Islet precursor cell (in vitro differentiated cells): Measurements from ENCODE around the gene NOLC1.

Experiments
- DNase-seq: peaks from one replicate; pipeline ENCODE4 v3.0.0-alpha.2; 2018

The NOLC1 gene

DNA sequence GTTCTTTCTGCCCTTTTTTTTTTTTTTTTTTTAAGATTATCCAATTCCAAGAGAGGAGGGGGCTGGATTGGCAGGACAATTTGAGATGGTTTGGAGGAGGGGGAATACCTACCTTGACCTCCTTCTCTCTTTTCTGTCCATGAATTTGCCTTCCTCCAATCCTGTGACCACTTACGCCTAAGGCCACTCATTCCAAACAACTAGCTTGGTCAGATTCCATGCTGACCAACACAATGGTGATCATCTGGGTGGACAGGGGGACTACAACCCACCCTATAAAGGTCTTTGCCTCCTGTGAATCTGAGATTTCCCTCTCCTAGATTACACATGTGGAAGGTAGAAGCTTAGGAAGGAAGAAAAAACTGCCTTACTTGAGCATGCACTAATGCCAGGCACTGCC is 29.7 kb upstream of the NOLC1 start:
- peak; percentile 68 for DNase-seq

DNA sequence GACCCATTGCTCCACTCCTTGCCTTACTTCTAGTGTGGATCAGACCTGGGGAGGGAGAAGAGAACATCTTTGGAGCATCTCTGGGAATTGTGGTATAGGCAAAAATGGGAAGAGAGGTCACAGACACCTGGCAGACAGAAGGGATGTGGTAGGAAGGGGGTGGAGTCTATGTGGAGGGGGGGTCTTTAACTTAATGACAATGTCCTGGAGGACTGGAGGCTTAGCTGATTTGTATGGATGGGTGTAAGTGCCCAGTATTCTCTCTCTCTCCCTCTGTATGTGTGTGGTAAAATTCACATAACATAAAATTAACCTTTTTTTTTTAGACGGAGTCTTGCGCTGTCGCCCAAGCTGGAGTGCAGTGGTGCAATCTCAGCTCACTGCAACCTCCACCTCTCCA is 29.0 kb upstream of the NOLC1 start:
- no peak for DNase-seq

DNA sequence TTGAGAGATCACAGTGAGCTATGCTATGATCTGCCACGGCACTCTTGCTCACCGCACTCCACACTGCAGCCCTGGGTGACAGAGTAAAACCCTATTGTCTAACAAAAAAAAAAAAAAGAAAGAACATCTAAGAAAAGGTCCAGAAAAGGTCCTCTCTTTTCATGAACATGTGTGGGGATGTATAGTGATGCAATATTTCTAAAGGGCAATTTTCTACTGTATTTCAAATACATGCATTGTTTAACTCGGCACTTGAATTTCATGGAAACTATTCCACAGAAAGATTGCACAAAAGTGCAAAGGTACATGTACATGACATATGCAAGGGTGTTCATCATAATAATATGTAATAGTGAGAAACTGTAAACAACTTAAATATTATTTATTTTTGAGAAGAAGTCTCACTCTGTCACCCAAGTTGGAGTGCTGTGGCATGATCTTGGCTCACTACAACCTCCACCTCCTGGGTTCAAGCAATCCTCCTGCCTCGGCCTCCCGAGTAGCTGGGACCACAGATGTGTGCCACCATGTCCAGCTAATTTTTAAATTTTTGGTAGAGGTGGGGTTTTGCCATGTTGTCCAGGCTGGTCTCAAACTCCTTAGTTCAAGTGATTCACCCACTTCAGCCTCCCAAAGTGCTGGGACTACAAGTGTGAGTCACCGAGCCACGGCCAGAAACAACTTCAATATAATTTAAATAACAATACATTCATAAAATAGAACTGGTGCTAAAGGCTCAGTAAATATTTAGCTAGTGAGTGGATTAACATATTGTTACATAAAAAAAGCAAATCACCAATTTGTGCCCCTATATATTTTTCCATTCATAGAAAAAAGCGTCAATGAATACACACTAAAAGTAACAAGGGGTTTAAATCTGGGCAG is 20.7 kb upstream of the NOLC1 start:
- no peak for DNase-seq

DNA sequence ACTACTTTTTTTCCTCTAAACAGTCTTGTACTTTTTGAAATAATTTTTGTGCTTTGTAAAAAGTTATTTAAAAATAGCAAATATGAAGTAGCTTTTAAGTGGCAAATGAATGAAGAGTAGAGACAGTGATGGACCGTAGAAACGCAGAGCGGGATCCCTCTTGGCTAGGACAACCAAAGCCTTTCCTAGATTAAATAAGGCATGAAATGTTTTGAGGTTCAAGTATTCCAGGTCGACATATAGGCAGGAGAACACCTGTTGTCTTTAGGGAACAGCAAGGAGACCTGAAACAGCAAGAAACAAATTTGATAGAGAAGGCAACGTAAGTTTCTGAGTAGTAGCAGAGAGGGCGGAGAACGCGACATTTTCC is 20.0 kb upstream of the NOLC1 start:
- DNase-seq: no peak

- peak; percentile 99 for DNase-seq
These were observed 19.4 kb upstream of the NOLC1 start, which contains the start of gene PPRC1 for GRCh38 chr10:102132563-102133372. TSS of gene PPRC1 (plus strand) at chr10:102133040. CDS start at chr10:102133069, 29 bp downstream.

DNA sequence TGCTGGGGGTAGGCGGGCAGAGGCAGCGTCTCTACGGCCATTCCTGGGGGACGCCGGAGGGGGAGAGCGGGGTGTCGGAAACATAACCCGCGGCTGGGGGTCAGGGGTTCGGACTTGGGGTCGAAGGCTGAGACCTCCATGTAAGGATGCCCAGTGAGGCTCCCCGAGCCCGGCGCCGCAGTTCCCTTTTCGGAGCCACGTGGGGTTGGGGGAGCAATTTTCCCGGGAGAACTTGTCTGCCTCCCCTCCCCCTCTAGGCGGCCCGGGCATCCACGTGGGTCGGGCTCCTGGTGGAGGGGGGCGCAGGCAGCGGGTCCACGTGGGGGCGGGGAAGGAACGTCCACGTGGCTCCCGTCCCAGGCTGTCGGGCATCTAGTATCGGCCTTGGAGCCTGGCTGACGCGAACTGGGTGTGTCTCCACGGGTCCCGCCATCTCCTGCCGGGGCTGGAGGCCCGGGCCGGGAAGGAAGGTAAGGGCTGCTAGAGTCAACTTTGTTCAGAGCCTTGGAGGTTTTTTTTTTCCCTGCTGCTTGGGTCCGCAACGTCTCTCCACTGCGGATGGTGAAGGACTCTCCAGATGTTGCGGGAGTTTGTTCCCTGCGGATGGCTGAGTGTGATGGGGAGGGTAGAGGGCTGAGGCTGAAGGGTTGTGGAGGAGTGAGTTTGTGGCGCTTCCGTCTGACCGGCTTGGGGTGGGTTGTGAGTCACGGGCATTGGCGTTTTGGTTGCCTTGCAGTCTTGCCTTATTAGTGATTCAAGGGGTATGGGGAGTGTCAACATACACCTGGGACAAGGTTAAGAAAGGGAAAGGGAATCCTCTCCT is 18.6 kb upstream of the NOLC1 start:
- DNase-seq: peak; percentile 85

- DNase-seq: no peak
These were observed 17.8 kb upstream of the NOLC1 start for GRCh38 chr10:102134416-102134815.

DNA sequence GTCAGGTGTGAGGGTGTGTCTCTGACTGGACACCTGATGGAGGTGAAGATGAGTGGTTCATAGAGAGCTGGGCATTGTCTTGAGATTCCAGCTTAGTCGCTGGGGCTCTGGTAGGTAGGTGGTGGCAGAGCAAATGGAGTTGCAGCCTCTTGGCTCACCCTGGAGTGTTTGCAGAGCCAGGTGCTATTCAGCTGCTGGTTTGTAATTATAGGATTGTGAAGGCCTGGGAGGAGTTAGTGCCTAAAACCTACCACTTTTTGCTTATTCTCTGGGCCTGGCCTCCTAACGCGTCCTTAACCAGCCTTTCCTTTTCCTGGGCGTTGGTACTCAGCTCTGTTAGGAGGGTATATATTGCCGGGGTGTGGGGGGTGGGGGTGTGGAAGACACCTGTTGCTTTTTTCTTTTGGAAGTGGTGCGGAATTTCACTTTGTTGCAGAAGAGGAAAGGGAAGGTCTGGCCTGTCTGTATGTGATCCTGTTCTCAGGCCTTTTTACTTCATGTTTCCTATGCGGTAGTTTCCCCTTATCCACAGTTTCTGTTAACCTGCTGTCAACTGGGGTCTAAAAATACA is 16.1 kb upstream of the NOLC1 start:
- DNase-seq: no peak

DNA sequence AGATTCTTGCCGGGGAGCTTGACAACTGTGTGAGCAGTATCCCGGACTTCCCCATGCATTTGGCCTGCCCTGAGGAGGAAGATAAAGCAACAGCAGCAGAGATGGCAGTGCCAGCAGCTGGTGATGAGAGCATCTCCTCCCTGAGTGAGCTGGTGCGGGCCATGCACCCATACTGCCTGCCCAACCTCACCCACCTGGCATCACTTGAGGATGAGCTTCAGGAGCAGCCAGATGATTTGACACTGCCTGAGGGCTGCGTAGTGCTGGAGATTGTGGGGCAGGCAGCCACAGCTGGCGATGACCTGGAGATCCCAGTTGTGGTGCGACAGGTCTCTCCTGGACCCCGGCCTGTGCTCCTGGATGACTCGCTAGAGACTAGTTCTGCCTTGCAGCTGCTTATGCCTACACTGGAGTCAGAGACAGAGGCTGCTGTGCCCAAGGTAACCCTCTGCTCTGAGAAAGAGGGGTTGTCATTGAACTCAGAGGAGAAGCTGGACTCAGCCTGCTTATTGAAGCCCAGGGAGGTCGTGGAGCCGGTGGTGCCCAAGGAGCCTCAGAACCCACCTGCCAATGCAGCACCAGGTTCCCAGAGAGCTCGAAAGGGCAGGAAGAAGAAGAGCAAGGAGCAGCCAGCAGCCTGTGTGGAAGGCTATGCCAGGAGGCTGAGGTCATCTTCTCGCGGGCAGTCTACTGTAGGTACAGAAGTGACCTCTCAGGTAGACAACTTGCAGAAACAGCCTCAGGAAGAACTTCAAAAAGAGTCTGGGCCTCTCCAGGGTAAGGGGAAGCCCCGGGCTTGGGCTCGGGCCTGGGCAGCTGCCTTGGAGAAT is 12.7 kb upstream of the NOLC1 start:
- DNase-seq: no peak

GRCh38 chr10:102140218-102140617 is 12.0 kb upstream of the NOLC1 start:
- DNase-seq: no peak

DNA sequence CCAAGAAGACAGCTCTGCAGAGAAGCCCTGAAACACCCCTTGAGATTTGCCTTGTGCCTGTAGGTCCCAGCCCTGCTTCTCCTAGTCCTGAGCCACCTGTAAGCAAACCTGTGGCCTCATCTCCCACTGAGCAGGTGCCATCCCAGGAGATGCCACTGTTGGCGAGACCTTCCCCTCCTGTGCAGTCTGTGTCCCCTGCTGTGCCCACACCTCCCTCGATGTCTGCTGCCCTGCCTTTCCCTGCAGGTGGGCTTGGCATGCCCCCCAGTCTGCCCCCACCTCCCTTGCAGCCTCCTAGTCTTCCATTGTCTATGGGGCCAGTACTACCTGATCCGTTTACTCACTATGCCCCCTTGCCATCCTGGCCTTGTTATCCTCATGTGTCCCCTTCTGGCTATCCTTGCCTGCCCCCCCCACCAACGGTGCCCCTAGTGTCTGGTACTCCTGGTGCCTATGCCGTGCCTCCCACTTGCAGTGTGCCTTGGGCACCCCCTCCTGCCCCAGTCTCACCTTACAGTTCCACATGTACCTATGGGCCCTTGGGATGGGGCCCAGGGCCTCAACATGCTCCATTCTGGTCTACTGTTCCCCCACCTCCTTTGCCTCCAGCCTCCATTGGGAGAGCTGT is 11.2 kb upstream of the NOLC1 start:
- no peak for DNase-seq

DNA sequence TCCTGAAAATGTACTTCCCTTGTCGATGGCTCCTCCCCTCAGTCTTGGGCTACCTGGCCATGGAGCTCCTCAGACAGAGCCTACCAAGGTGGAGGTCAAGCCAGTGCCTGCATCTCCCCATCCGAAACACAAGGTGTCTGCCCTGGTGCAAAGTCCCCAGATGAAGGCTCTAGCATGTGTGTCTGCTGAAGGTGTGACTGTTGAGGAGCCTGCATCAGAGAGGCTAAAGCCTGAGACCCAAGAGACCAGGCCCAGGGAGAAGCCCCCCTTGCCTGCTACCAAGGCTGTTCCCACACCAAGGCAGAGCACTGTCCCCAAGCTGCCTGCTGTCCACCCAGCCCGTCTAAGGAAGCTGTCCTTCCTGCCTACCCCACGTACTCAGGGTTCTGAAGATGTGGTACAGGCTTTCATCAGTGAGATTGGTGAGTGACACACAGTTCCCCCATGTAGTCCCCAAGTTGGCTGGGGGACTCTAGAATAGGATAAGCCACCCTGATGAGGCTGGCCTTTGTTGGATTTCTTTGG is 10.5 kb upstream of the NOLC1 start:
- no peak for DNase-seq

GRCh38 chr10:102146971-102147428 is 5.2 kb upstream of the NOLC1 start:
- DNase-seq: no peak

DNA sequence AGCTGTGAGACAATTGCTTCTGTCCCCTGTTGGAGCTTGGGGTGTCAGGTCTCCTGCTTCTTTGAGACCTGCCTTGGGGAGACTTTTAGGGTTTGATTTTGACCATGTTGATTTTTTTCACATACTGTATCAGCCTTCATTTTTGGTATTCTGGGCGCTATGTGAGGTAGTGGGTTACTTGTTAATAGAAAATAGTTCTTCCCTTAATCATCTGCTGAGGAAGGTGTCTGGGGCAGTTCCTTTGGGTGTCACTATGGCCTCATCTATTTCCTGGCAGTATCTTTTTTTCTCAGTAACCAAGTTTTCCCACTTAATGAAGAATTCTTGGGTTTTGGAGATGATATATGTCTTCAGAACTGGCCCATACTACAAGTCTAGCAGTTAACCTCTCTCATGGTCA is 4.6 kb upstream of the NOLC1 start:
- DNase-seq: no peak

DNA sequence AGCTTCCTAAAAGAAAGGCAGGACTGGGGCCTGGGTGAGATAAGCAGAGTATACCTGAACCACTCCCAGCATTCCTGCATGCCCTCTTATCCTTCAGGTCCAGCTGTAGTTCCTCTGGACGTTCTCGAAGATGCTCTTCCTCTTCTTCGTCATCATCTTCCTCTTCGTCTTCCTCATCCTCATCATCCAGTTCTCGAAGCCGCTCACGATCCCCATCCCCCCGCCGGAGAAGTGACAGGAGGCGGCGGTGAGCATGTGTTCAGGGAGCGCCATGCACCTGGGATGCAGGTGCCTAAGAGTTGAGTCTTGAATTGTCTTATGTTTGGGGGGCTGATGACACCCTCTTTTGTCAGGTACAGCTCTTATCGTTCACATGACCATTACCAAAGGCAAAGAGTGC is 3.9 kb upstream of the NOLC1 start:
- DNase-seq: no peak

GRCh38 chr10:102150970-102151773 is 1.0 kb upstream of the NOLC1 start:
- no peak for DNase-seq

- no peak for DNase-seq
These were observed 329 bp downstream of the NOLC1 start for GRCh38 chr10:102152545-102152890.

- DNase-seq: no peak
These were observed 968 bp downstream of the NOLC1 start for GRCh38 chr10:102153093-102153620.

DNA sequence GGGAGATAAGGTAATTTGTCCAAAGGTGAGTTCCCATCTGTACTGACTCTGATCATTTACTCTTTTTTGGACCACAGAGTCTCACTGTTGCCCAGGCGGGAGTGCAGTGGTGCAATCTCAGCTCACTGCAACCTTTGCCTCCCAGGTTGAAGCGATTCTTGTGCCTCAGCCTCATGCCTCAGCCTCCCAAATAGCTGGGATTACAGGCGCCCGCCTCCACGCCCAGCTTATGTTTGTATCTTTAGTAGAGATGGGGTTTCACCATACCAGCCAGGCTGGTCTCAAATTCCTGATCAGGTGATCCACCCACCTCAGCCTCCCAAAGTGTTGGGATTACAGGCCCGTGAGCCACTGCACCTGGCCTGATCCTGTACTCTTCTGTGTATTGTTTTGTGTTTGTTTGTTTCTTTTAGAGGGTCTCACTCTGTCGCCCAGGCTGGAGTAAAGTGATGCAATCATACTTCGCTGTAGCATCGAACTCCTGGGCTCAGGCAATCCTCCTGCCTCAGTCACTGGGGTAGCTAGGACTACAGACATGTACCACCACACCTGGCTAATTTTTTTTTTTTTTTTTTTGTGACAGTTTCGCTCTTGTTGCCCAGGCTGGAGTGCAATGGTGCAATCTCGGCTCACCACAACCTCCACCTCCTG is 2.4 kb downstream of the NOLC1 start:
- DNase-seq: no peak
